Heart right ventricle (tissue), 16 donors: ENCODE results near the gene PLPP4. TPM values are rescaled to one million over a fixed set of nuclear protein-coding genes. Genes with fewer than 3 reads are reported as not detected.

Experiments
- ATAC-seq, 8 donors: fragments of 200-7000 bp; cut with Tn5 transposase; one replicate each; pipeline ENCODE4 v1.9.1; 2020; ENCODE audit warnings: mild to moderate bottlenecking in 8 of 8, moderate library complexity in 8 of 8, moderate number of reproducible peaks in 1 of 8
- DNase-seq, 2 donors: peaks; one replicate each; pipeline ENCODE4 v3.0.0-alpha.2; 2020
- H3K27ac ChIP-seq, 10 donors: fragments of 200-600 bp; sonication (generic) in 2 of 10; one replicate each; pipeline versions ENCODE4 v1.5.0 to v1.8.0; 2020 to 2022; ENCODE audit warnings: mild to moderate bottlenecking in 3 of 10
- H3K27me3 ChIP-seq, 7 donors: fragments of 200-600 bp; one replicate each; pipeline ENCODE4 v1.8.0; 2021 to 2022; ENCODE audit warnings: mild to moderate bottlenecking in 2 of 7
- H3K36me3 ChIP-seq, 9 donors: fragments of 200-600 bp; sonication (generic) in 1 of 9; one replicate each; pipeline versions ENCODE4 v1.5.0 to v1.8.0; 2020 to 2022; ENCODE audit warnings: mild to moderate bottlenecking in 2 of 9
- H3K4me1 ChIP-seq, 9 donors: fragments of 200-600 bp; sonication (generic) in 1 of 9; one replicate each; pipeline versions ENCODE4 v1.5.0 to v1.8.0; 2020 to 2022; ENCODE audit warnings: mild to moderate bottlenecking in 4 of 9
- H3K4me3 ChIP-seq, 10 donors: fragments of 200-600 bp; sonication (generic) in 2 of 10; one replicate each; pipeline versions ENCODE4 v1.5.0 to v1.8.0; 2020 to 2022; ENCODE audit warnings: mild to moderate bottlenecking in 7 of 10, moderate library complexity in 2 of 10
- H3K9me3 ChIP-seq, 11 donors: fragments of 200-600 bp in 10 of 11; sonication (generic) in 2 of 11; one replicate each; pipeline versions ENCODE4 v1.5.0 to v1.8.0; 2013 to 2022; ENCODE audit warnings: mild to moderate bottlenecking in 2 of 11, control low read depth in 1 of 11, moderate library complexity in 1 of 11
- WGBS, 2 donors: extraction: QIAGEN DNeasy Blood & Tissue Kit; methylation state at CpG; one replicate each; pipeline ENCODE4 v1.1.7; 2013; ENCODE audit warnings: inconsistent platforms in 1 of 2; 5-methylcytosine and 5-hydroxymethylcytosine counted together
- intact Hi-C, 10 donors: fragments of 100-400 bp; cut with DNase I; formaldehyde crosslinking; loops; one replicate each; pipeline versions ENCODE4 v1.11.1 to v1.14.2; 2022
- polyA plus RNA-seq, 2 donors: library from polyadenylated mRNA; stranded (reverse); fragments of 200-250 nt; gene quantifications; one replicate each; pipeline ENCODE4 v1.2.3, GENCODE V29; 2013
- total RNA-seq, 10 donors: library from RNA; stranded (reverse); fragmentation: NEBNext Ultra II Directional in 3 of 10; extraction: Animal tissue kit (Norgen Biotek cat#: 25700) in 3 of 10; gene quantifications; one replicate each; pipeline versions ENCODE4 v1.2.1 to v1.2.4, GENCODE V29; 2021 to 2023
- TF ChIP-seq, protein P1 (sequence below), 9 donors: fragments of 200-600 bp; sonication (generic) in 2 of 9; IDR thresholded peaks; one replicate each; pipeline versions ENCODE4 v1.5.0 to v1.8.0; 2021 to 2022; ENCODE audit warnings: antibody characterized with exemption in 9 of 9, mild to moderate bottlenecking in 5 of 9, moderate library complexity in 1 of 9
- donor health status: Arrhythmogenic right ventricular cardiomyopathy.
- donor health status: ischemic (EF 13 %, LVEDD 7.1; RV severe dilation, severe dysfunction).
- donor health status: healthy with polysubstance abuse.
- donor health status: DM: no; HTN: yes; CAD: no.
- donor health status: DM: no; HTN: no; CAD: no.
- donor health status: ischemic (EF 25% LVEDD 6.9; RV normal size, moderate dysfunction).
- donor health status: ischemic (EF 25% LVEDD 5.7; RV mildly dilated, moderate dysfunction).
- donor health status: healthy.
- donor health status: DM: yes; HTN: yes; CAD: no.
- donor health status: Ischemic cardiomyopathy.
- donor health status: ischemic (EF 35%, LVEDD 5.7; RV mildly dilated, moderate dysfunction).
- donor health status: nonischemic (EF 11% LVEDD 7.7; RV severe dilation, severe dysfunction).
- donor health status: DM: yes; HTN: yes; CAD: no.
- donor health status: PGD.
- donor health status: ischemic (EF 29% LVEDD 5.4; RV normal size, mild dysfunction).
- donor health status: nonischemic (EF 23%, LVEDD 6.1; RV moderate dilation, normal function).

The PLPP4 gene
- total and polyA plus RNA-seq, 12 donors, result not detected

DNA sequence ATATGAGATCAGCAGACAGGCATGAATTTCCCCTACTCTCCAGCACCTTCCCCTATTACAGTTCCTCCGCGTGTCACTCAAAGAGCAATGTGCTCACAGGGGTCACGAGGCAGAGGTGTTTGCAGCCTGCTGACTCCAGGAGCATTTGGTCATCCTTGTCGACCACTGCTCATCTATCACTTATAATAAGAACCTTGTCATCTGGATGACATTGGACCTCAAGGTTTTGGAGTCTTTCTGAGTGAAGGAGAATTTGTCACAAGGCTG lies 32.9 kb upstream of the PLPP4 start:
- Histone ChIP-seq H3K4me3 (no peak overlapping the region), H3K4me1 (no peaks in the 10 kb centered on the region), H3K9me3 (peaks cover 0 to 9% (median 0%) of the 10 kb centered on the region in 11 donors), H3K27me3 (peaks cover 0 to 9% (median 0%) of the 10 kb centered on the region in 7 donors), H3K36me3 (no peaks in the 10 kb centered on the region), H3K27ac (no peak overlapping the region)
- DNase-seq (no peak), ATAC-seq (no peak)
- TF ChIP-seq, protein P1, sequence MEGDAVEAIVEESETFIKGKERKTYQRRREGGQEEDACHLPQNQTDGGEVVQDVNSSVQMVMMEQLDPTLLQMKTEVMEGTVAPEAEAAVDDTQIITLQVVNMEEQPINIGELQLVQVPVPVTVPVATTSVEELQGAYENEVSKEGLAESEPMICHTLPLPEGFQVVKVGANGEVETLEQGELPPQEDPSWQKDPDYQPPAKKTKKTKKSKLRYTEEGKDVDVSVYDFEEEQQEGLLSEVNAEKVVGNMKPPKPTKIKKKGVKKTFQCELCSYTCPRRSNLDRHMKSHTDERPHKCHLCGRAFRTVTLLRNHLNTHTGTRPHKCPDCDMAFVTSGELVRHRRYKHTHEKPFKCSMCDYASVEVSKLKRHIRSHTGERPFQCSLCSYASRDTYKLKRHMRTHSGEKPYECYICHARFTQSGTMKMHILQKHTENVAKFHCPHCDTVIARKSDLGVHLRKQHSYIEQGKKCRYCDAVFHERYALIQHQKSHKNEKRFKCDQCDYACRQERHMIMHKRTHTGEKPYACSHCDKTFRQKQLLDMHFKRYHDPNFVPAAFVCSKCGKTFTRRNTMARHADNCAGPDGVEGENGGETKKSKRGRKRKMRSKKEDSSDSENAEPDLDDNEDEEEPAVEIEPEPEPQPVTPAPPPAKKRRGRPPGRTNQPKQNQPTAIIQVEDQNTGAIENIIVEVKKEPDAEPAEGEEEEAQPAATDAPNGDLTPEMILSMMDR (IDR thresholded peaks at IDR 0.05), result no peak
- WGBS, 2 donors, result 62 to 73% methylated on average over 4 of the region's 4 CpGs
- intact Hi-C loops, result loop anchor here in 2 of 10 donors (5.0 kb wide), 1 partner anchor 313 kb away; no protein-coding TSS in a partner anchor

DNA sequence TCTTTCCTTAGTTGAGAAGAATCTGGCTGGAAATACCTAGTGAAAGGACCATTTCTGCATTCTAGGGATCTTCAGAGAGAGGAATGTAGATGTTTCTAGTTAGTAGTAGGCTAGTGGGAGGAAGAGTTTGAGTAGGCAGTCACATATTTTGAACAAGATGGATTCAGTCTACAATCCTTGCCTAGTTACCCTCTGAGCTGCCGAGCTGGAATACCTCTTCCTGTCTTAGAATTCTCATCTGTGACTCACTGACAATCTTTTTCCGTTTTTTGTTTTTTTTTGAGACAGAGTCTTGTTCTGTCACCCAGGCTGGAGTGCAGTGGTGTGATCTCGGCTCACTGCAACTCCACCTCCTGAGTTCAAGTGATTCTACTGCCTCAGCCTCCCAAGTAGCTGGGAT lies 30.7 kb upstream of the PLPP4 start:
- intact Hi-C loops, result no loop called here
- ATAC-seq, result no peak
- H3K27me3 ChIP-seq, result peaks cover 0 to 12% (median 3%) of the 10 kb centered on the region in 7 donors

DNA sequence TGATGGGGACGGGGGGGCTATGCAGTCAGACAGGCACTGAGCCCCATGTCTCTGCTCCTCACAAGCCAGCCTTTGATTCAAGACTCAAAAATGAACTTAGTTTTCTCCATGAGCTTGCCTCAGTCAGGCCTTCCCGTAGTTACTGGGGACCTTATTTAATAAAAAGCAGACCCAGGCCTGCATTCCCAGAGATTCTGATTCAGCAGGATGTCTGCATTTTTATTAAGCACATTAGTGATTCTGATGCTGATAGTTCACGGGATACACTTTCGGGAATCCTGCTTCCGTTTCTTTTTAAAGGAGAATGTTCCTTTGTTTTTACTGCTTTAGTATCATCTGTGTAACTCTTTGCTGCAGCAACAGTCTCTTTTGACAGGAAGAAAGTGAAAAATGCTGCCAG lies 28.3 kb upstream of the PLPP4 start:
- no peaks in the 10 kb centered on the region for H3K36me3 ChIP-seq
- no peak overlapping the region for H3K4me3 ChIP-seq
- peaks cover 0 to 26% (median 15%) of the 10 kb centered on the region in 7 donors for H3K27me3 ChIP-seq
- DNase-seq (no peak), ATAC-seq (no peak)
- no peaks in the 10 kb centered on the region for H3K4me1 ChIP-seq
- peaks cover 0 to 9% (median 0%) of the 10 kb centered on the region in 11 donors for H3K9me3 ChIP-seq
- intact Hi-C loops, result no loop called here
- no peak overlapping the region for H3K27ac ChIP-seq
- WGBS, 2 donors, result 61 to 62% methylated on average over 5 of the region's 5 CpGs
- TF ChIP-seq, protein P1 (IDR thresholded peaks at IDR 0.05), result no peak

More for the DNA sequence above, 30.7 kb upstream of the PLPP4 start:
- peaks cover 0 to 9% (median 0%) of the 10 kb centered on the region in 11 donors for H3K9me3 ChIP-seq
- no peaks in the 10 kb centered on the region for H3K36me3 ChIP-seq
- no peak overlapping the region for H3K4me3 ChIP-seq
- no peaks in the 10 kb centered on the region for H3K4me1 ChIP-seq
- WGBS, 2 donors, result 59 to 64% methylated on average over 3 of the region's 3 CpGs
- no peak for DNase-seq
- TF ChIP-seq, protein P1 (IDR thresholded peaks at IDR 0.05), result no peak
- H3K27ac ChIP-seq, result no peak overlapping the region

DNA sequence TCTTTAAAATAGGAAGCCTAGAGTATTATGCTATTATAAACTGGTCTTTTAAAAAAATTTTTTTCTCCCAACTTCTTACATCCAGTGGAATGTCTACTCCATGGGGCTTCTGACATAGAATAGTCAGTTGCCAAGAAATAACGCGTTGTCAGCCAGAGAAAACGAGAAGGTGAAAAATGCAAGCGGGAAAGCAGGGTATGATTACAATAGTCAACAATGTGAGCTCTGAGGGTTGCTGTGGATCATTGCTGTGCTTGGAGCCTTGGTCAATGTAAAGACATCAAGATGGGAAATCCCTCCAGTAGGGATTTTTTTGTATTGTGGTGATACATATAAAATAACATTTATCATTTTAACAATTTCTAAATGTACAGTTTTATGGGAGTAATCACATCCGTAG lies 27.6 kb upstream of the PLPP4 start:
- Histone ChIP-seq H3K4me3 (no peak overlapping the region), H3K36me3 (no peaks in the 10 kb centered on the region), H3K4me1 (no peaks in the 10 kb centered on the region), H3K27ac (no peak overlapping the region), H3K9me3 (peaks cover 0 to 8% (median 0%) of the 10 kb centered on the region in 11 donors), H3K27me3 (peaks cover 0 to 27% (median 15%) of the 10 kb centered on the region in 7 donors)
- DNase-seq (no peak), ATAC-seq (no peak)
- 66 to 73% methylated on average over 5 of the region's 5 CpGs for WGBS, 2 donors
- TF ChIP-seq, protein P1 (IDR thresholded peaks at IDR 0.05), result no peak
- intact Hi-C loops, result no loop called here
